Cardiac fibroblast (primary cell): ENCODE results near the gene CALCB.
A peak's percentile ranks its signal among the peaks of the same experiment; 100 is the strongest.

Experiments used
- DNase-seq, 2 donors: peaks; one replicate each; pipeline versions ENCODE4 v3.0.0 to v3.0.0-alpha.2; 2010; ENCODE audit warnings: low read depth in 2 of 2
- H3K4me3 ChIP-seq, 2 donors: replicated peaks in 1 of 2; 1 replicate in 1 of 2; 2 replicates in 1 of 2; pipeline ENCODE4 v1.5.1; 2011; ENCODE audit warnings: low read depth in 2 of 2, low read length in 2 of 2, mild to moderate bottlenecking in 2 of 2, moderate library complexity in 1 of 2
- TF ChIP-seq, protein P1 (sequence below): IDR thresholded peaks from one replicate; pipeline ENCODE4 v1.5.1; 2011; ENCODE audit warnings: low read depth, mild to moderate bottlenecking, low read length, inconsistent platforms

The CALCB gene

GRCh38 chr11:15108592-15109130 is 35.3 kb downstream of the CALCB start:
- DNase-seq, result no peak
- H3K4me3 ChIP-seq, result no peak overlapping the region
- TF ChIP-seq, protein P1, sequence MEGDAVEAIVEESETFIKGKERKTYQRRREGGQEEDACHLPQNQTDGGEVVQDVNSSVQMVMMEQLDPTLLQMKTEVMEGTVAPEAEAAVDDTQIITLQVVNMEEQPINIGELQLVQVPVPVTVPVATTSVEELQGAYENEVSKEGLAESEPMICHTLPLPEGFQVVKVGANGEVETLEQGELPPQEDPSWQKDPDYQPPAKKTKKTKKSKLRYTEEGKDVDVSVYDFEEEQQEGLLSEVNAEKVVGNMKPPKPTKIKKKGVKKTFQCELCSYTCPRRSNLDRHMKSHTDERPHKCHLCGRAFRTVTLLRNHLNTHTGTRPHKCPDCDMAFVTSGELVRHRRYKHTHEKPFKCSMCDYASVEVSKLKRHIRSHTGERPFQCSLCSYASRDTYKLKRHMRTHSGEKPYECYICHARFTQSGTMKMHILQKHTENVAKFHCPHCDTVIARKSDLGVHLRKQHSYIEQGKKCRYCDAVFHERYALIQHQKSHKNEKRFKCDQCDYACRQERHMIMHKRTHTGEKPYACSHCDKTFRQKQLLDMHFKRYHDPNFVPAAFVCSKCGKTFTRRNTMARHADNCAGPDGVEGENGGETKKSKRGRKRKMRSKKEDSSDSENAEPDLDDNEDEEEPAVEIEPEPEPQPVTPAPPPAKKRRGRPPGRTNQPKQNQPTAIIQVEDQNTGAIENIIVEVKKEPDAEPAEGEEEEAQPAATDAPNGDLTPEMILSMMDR, result no peak

DNA sequence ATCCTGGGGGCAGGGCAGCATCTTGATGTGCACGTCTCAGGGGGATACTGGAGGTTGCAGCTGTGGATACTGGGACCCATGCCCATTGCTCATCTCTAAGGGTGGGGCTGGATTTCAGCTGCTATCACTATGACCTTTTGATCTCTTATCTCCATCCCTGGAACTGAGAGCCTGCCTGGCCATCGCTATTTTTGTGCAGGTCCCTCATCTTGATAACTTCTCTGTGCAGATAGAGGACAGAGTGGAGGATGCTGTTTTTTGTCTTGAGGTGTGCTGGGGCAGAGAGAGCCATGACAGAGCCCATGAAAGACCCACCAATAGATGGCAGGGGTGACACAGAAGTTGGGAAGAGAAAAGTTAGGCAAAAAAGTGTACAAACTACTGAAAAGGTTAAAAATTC is 36.2 kb downstream of the CALCB start:
- TF ChIP-seq, protein P1, result no peak
- no peak for DNase-seq
- H3K4me3 ChIP-seq, result no peak overlapping the region

DNA sequence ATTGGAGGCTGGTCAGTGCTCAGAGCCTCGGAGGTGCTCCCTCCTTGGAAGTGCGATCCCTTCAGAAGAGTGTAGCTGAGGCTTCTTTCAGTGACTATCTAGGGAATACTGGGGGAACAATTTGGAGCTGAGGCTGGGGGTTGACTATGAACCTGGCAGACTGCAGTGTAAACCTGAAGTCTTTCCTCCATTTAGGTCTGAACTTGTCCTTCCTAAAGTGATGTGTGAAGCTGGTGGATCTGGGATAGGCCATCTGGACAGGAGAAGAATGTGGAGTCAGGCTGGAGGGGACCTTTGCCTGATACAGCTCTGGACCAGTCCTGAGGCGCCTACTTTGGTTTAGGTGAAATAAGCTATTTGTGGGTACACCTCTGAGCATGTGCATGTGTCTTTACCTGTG is 37.8 kb downstream of the CALCB start:
- DNase-seq, result no peak
- no peak overlapping the region for H3K4me3 ChIP-seq
- TF ChIP-seq, protein P1, result no peak

- H3K4me3 ChIP-seq, result no peak overlapping the region
- TF ChIP-seq, protein P1, result no peak
- DNase-seq, result no peak
Measured at GRCh38 chr11:15112131-15112541, 38.7 kb downstream of the CALCB start.

- no peak overlapping the region for H3K4me3 ChIP-seq
- TF ChIP-seq, protein P1, result no peak
- DNase-seq, result no peak
Measured at GRCh38 chr11:15113381-15113780, 40.0 kb downstream of the CALCB start.

GRCh38 chr11:15114501-15115475 is 41.4 kb downstream of the CALCB start, which contains the start of gene INSC:
INSC (plus strand) TSS chr11:15114923; CDS start chr11:15149175, 34,252 bp downstream.
- H3K4me3 ChIP-seq, result peak within 1 kb of the TSS; percentile 44 to 47
- DNase-seq, result peak in 1 of 2 donors; percentile 15
- TF ChIP-seq, protein P1, result no peak
